Sigmoid colon (tissue), 3 donors: ENCODE data around the gene CIZ1.

ENCODE experiments used
- POLR2A ChIP-seq, 2 donors: fragments of 450-650 bp; IDR thresholded peaks; one replicate each; pipeline ENCODE4 v1.6.1; 2016; ENCODE audit warnings: antibody characterized with exemption in 2 of 2, mild to moderate bottlenecking in 2 of 2, moderate library complexity in 2 of 2
- TF ChIP-seq, protein P1 (sequence below), 4 experiments: fragments of 450-650 bp in 3 of 4; fragments of 200-600 bp in 1 of 4; IDR thresholded peaks; one replicate each; pipeline ENCODE4 v1.5.1; 2016 to 2019; ENCODE audit warnings: antibody characterized with exemption in 4 of 4, mild to moderate bottlenecking in 3 of 4, moderate library complexity in 2 of 4

DNA sequence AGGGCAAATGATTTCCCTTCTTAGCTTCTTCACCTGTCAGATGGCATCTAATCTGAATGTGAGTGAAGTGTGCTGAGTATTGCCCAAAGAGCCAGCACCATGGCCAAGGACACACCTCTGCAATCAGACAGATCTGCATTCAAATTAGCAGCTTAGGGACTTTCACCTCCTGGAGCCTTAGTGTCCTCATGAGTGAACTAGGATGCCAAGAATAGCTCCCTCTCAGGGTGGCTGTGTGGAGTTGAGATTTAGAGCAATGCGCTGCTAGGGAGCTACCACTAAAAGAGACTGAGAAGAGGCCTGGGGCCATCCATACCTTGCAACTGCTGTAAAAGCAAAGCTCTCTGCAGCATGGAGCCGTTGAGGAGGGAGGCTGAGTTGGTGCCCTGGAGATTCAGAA is 1.4 kb downstream of the CIZ1 start:
- no peak for TF ChIP-seq POLR2A (IDR thresholded peaks at IDR 0.05)
- TF ChIP-seq, protein P1, sequence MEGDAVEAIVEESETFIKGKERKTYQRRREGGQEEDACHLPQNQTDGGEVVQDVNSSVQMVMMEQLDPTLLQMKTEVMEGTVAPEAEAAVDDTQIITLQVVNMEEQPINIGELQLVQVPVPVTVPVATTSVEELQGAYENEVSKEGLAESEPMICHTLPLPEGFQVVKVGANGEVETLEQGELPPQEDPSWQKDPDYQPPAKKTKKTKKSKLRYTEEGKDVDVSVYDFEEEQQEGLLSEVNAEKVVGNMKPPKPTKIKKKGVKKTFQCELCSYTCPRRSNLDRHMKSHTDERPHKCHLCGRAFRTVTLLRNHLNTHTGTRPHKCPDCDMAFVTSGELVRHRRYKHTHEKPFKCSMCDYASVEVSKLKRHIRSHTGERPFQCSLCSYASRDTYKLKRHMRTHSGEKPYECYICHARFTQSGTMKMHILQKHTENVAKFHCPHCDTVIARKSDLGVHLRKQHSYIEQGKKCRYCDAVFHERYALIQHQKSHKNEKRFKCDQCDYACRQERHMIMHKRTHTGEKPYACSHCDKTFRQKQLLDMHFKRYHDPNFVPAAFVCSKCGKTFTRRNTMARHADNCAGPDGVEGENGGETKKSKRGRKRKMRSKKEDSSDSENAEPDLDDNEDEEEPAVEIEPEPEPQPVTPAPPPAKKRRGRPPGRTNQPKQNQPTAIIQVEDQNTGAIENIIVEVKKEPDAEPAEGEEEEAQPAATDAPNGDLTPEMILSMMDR (IDR thresholded peaks at IDR 0.05): no peak
